ENCODE data around the gene SYNCRIP.
"Not testable (repeated sequence)": the region's sequence is repeated elsewhere in the genome, so short reads cannot be mapped to it uniquely, and the experiment has no call there.

The SYNCRIP gene

GRCh38 chr6:85642774-85643536 is at the start of gene SYNCRIP:
TSS of gene SYNCRIP (minus strand) at chr6:85642886. CDS start at chr6:85641439, 1,447 bp downstream.
- peak; percentile 98 to 99 for DNase-seq

GRCh38 chr6:85691478-85691877 is 48.8 kb upstream of the SYNCRIP start:
- DNase-seq, result no peak

GRCh38 chr6:85690071-85690470 is 47.4 kb upstream of the SYNCRIP start:
- no peak for DNase-seq

- no peak for DNase-seq
Measured at GRCh38 chr6:85685713-85686112, 43.0 kb upstream of the SYNCRIP start.

- DNase-seq, result no peak
Measured at GRCh38 chr6:85684809-85685171, 42.1 kb upstream of the SYNCRIP start.

- no peak for DNase-seq
Measured at GRCh38 chr6:85684133-85684808, 41.6 kb upstream of the SYNCRIP start.

- DNase-seq, result not testable (repeated sequence)
Measured at GRCh38 chr6:85681899-85682298, 39.2 kb upstream of the SYNCRIP start.

- no peak for DNase-seq
Measured at GRCh38 chr6:85680388-85680787, 37.7 kb upstream of the SYNCRIP start.

GRCh38 chr6:85679445-85680123 is 36.9 kb upstream of the SYNCRIP start:
- no peak for DNase-seq

GRCh38 chr6:85678602-85679444 is 36.1 kb upstream of the SYNCRIP start:
- peak; percentile 94 to 98 for DNase-seq

- DNase-seq, result no peak
Measured at GRCh38 chr6:85678026-85678601, 35.4 kb upstream of the SYNCRIP start.

- DNase-seq, result no peak
Measured at GRCh38 chr6:85677234-85677956, 34.7 kb upstream of the SYNCRIP start.

GRCh38 chr6:85676086-85676729 is 33.5 kb upstream of the SYNCRIP start:
- no peak for DNase-seq

- DNase-seq, result no peak
Measured at GRCh38 chr6:85675030-85675819, 32.5 kb upstream of the SYNCRIP start.

- no peak for DNase-seq
Measured at GRCh38 chr6:85674604-85675003, 31.9 kb upstream of the SYNCRIP start.

- no peak for DNase-seq
Measured at GRCh38 chr6:85673198-85674139, 30.8 kb upstream of the SYNCRIP start.

- DNase-seq, result no peak
Measured at GRCh38 chr6:85672623-85673022, 29.9 kb upstream of the SYNCRIP start.

GRCh38 chr6:85672050-85672449 is 29.4 kb upstream of the SYNCRIP start:
- no peak for DNase-seq

- DNase-seq, result no peak
Measured at GRCh38 chr6:85670573-85670972, 27.9 kb upstream of the SYNCRIP start.

Data from stimulated activated CD4-positive, alpha-beta T cell treated with anti-CD3 and anti-CD28 coated beads, Interleukin-4, amount 100 ng/mL, for 4 hours (primary cell).